Transverse colon (tissue), 4 donors: ENCODE data around the gene HSD17B13.

Source experiments
- CTCF ChIP-seq, 5 experiments: fragments of 200-600 bp in 3 of 5; fragments of 450-650 bp in 2 of 5; sonication (generic) in 3 of 5; IDR thresholded peaks; 1 replicate in 2 of 5; 2 replicates in 3 of 5; pipeline ENCODE4 v1.5.1; 2016 to 2017; ENCODE audit warnings: antibody characterized with exemption in 5 of 5, inconsistent platforms in 3 of 5, mild to moderate bottlenecking in 2 of 5, moderate library complexity in 1 of 5
- POLR2A ChIP-seq: fragments of 450-650 bp; IDR thresholded peaks from one replicate; pipeline ENCODE4 v1.6.1; 2016; ENCODE audit warnings: antibody characterized with exemption, mild to moderate bottlenecking, moderate library complexity
- POLR2AphosphoS5 ChIP-seq, 3 donors: sonication (generic); formaldehyde crosslinking; IDR thresholded peaks; one replicate each; pipeline ENCODE4 v1.6.1; 2016; ENCODE audit warnings: antibody characterized with exemption in 3 of 3

- TF ChIP-seq POLR2A (no peak), CTCF (IDR thresholded peaks at IDR 0.05) (no peak), POLR2AphosphoS5 (IDR thresholded peaks at IDR 0.05) (no peak)
These were observed 4.5 kb upstream of the HSD17B13 start for GRCh38 chr4:87327136-87327535.
